Activated CD4-positive, alpha-beta T cell treated with anti-CD3 and anti-CD28 coated beads for 4 hours (primary cell): Measurements from ENCODE around the gene NDOR1.

ENCODE experiments used
- DNase-seq, 2 donors: peaks; one replicate each; pipeline ENCODE4 v3.0.0-alpha.2; 2020

NDOR1 gene

GRCh38 chr9:137183980-137184595 is 21.4 kb upstream of the NDOR1 start:
- no peak for DNase-seq

GRCh38 chr9:137184881-137185660 is 20.4 kb upstream of the NDOR1 start:
- DNase-seq: no peak

GRCh38 chr9:137185921-137186320 is 19.6 kb upstream of the NDOR1 start:
- no peak for DNase-seq

- DNase-seq: no peak
Observed at GRCh38 chr9:137186385-137186784, 19.1 kb upstream of the NDOR1 start.

- DNase-seq: no peak
Observed at GRCh38 chr9:137187386-137187785, 18.1 kb upstream of the NDOR1 start.

GRCh38 chr9:137188086-137188489 is 17.4 kb upstream of the NDOR1 start:
- no peak for DNase-seq

- peak; percentile 90 to 92 for DNase-seq
Observed at GRCh38 chr9:137188490-137189296, 16.8 kb upstream of the NDOR1 start, which contains the start of the genes ANAPC2 and SSNA1. Gene ANAPC2, minus strand, starts transcription at chr9:137188560. Its CDS starts 28 bp downstream, at chr9:137188532. Gene SSNA1, plus strand, starts transcription at chr9:137188676. Its CDS starts 51 bp downstream, at chr9:137188727.

GRCh38 chr9:137189297-137190295 is 15.9 kb upstream of the NDOR1 start:
- no peak for DNase-seq

- no peak for DNase-seq
Observed at GRCh38 chr9:137190315-137190856, 15.1 kb upstream of the NDOR1 start.

- DNase-seq: no peak
Observed at GRCh38 chr9:137191245-137191644, 14.3 kb upstream of the NDOR1 start.

GRCh38 chr9:137191691-137192447 is 13.6 kb upstream of the NDOR1 start:
- no peak for DNase-seq

GRCh38 chr9:137192448-137192780 is 13.1 kb upstream of the NDOR1 start:
- no peak for DNase-seq

GRCh38 chr9:137192859-137193258 is 12.6 kb upstream of the NDOR1 start:
- DNase-seq: no peak

- no peak for DNase-seq
Observed at GRCh38 chr9:137193771-137194170, 11.7 kb upstream of the NDOR1 start.

- DNase-seq: no peak
Observed at GRCh38 chr9:137194388-137194787, 11.1 kb upstream of the NDOR1 start.

- DNase-seq: no peak
Observed at GRCh38 chr9:137194909-137195308, 10.6 kb upstream of the NDOR1 start.

- no peak for DNase-seq
Observed at GRCh38 chr9:137195525-137196220, 9.8 kb upstream of the NDOR1 start.

- DNase-seq: no peak
Observed at GRCh38 chr9:137198051-137198901, 7.2 kb upstream of the NDOR1 start.

GRCh38 chr9:137198902-137199283 is 6.6 kb upstream of the NDOR1 start:
- DNase-seq: no peak
